Activated CD8-positive, alpha-beta memory T cell treated with anti-CD3 and anti-CD28 coated beads for 24 hours (primary cell): ENCODE results near the gene CHN2.

Source experiments
- DNase-seq: peaks from one replicate; pipeline ENCODE4 v3.0.0-alpha.2; 2020

Gene CHN2

DNA sequence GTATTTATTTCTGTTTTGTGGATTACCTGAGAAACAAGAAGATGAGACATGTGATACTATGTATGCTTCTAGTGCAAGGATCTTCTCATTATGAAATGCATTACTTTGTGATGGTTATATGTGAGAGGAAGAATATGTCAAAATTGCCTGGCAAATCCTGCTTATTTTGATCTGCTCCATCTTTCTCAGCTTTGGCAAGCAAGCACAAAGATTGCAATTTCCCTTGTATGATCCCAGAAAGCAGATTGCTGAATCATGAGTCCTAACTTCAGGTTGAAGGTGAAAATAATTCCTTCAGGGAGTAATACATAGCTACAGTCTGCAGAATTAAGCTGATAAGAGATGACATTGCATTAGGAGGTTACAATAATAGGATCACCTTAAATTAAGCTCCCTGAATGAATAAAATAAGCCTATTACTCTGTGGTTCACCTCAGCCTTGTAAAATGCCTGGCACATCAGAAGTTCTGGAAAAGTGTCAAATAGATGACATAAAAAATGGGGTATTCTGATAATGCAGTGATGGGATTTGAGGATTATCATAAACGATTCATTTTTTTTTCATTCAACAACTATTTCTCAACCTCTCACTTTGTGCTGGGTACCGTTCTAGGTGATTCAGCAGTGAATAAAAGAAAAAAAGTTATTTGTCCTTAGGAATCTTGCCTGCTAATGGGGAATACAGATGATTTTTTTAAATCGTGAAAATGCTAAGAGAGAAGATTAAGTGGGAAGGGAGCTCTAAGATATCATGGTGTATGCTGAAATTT lies 120.7 kb downstream of the CHN2 start:
- no peak for DNase-seq

DNA sequence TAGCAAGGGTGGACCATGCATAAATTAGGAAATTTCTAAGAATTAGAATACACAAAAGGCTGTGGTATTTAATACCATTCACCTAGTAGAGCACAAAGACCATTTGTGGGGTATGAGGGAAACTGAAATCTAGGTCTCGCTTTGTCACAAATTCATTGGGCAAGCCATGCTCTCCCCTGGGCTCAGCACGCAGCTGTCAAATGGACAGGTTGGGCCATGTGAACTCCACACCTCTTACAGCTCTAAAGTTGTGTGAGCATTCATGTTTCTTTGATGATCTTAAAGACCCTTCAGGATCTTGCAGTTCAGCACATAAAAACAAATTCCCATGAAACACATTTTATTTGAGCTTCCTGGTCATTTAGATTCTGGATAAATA lies 121.3 kb downstream of the CHN2 start:
- no peak for DNase-seq

DNA sequence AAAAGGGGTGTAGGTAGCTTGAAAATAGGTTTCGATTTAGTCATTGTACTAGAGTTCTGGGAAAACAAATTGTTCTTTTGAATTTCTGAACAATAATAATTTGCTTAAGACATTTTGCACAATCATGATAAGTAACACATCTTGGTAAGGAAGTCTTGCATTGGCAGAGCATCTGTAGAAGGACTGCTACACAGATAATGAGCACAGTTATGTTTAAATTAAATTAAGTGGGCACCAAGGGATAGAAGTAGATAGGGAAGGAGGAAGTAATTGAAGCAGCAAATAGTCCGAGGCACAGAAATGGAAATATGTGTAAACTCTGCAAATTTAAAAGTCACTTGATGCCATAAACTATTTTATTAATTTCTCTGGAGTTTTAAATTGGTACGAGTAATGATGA lies 122.4 kb downstream of the CHN2 start:
- no peak for DNase-seq

DNA sequence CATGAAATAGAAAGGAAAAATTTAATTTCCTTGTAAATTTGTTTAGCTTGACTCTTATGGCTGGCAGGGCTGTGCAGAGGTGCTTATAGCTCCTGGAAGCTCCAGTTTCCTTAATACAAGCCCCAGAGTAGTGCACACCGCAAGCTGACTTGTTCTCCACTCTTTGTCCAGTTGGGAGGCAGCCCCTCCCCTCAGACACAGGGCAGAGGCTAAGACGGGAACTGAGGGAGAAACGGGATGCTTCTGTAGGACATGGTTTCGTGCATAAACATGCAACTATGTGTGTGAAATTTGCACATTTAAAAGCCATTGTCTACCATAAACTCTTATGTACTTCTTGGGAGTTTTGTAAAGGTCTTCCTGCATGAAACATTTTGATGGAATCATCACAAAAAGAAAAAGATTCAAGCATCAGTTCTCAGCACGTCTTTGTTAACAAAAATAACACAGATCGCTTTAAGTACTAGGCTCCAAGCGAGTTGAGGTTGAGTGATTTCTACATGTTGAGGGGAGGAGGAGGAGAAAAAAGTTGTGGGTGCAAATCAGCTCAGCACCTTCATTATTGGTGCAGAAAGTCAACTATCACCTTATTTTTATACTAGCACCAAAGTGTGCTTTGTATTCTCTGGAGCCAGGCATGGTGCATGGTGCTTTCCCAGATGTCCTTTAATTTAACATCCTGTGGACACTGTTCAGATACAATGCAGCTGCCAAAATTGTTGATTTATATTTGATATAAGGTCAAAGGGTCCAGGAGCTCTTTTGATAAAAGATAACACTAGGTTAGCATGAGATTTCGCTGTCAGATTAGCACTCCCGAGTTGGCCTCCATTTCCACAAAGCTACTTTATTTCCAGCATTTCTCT lies 124.5 kb downstream of the CHN2 start:
- no peak for DNase-seq

DNA sequence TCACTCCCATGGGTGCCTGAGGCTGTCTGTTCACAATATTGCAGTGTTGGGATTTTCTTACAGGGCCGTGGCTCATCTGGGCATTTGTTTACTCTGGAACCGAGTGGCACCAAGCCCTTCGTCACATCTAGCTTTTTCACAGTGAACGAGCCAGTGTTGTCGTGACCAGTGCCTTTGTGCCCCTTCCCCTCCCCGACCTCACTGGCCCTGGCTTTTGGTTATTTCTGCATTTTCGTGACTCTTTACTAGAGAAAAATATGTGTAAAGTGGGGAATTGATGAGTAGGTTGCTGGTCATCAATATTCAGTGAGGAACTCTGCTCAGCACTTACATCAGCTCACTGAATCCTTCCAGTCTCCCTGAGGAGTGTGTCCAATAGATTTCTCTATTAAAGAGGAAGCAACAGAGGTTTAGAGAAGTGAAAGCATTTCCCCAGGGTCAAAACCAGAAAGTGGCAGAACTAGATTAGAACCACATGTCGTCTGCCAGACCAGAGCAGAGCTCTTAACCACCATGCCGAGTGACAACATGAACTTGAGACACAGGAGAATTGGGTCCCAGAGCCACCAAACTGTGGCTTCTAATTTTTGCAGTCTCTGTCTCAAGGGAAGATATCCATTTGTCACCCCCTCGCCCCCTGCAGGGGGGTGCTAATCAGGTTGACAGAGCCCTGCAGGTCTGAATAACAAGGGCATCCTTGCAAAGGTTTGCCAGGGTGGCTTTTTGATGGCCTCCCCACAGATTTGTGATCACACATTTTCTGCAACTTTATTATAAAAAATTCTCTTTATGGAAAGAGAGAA lies 125.3 kb downstream of the CHN2 start:
- DNase-seq: no peak

DNA sequence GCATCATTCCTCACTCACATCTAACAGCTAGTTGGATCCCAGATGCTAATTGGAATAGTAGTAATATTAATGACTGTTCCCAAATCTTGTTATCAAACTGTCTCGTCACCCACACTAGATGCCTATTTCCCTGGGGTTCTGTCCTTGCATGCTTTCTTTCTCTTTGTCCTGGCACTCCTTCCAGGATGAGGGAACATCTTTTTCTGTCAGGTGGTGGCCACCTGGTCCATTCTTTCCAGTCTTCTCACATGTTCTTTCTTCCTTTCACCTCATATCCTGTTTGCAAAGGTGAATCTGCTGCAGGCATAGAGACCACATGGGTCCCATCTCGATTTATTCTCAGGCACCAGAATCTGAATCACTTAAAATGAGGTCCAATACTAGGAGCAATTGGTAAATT lies 126.0 kb downstream of the CHN2 start:
- DNase-seq: no peak

DNA sequence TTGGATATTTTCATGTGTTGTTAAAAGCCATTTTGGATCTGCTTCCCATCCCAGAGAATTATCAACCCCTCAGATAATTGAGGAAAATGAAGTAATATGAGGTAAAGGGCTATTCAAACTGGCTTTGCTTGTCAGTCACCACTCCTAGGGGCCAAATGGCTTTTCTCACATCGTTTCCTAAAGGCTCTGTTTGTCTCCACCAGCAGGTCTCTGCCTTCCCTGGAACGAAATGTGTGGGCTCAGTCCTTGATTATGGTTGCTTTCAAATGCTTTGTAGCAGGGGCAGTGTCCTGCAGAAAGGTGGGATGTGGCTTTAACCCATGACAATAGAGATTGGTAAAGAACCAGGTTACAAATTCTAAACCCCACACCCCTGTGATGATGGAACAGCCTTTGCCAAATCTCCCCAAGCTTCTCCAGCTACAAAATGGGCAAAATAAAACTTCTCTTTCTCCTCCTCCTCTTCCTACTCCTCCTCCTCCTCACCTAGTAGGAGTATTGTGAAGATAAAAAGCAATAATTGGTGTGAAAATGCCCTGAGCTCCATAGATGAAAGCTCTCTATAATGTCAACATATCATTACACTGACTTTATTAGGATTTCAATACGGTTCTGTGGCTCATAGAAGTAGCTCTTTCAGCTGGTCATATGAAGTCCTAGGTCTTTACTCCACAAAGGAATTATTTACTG lies 127.6 kb downstream of the CHN2 start:
- DNase-seq: no peak

DNA sequence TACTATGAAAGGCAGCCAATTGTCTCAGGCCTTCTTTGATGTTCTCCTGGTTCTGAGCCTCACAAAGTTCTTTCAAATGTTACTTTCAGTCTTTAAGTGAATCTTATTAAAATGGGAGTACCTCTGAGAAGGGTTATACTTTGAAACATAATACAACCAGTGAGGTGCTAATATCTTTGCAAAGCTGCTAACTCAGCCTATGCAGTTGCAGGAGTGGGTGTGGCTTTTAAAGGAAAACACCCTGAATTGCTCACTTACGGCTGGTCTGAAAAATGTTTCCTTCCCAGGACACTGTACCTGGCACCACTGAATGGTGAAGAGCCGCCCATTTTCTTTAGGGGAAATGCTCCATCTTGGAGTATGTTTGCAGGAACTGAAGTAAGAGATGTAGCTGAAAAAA lies 130.9 kb downstream of the CHN2 start:
- no peak for DNase-seq

DNA sequence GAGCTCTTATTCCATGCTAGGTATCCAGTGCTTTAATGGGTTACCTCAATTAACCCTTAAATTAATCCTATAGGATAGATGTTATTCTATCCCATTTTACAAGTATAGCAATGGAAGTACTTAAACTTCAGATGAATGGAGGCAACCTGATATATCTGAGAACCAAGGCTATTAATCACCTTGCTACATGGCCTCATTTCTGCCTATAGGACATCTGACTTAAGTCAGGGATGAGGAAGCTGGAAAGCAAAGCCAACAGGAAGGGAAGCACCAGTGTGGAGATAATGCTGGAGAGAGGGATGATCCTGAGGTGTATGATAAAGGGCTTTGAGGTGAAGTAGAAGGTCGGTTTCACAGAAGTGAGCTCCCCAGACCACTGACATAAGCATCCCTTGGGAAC lies 132.3 kb downstream of the CHN2 start:
- DNase-seq: no peak

DNA sequence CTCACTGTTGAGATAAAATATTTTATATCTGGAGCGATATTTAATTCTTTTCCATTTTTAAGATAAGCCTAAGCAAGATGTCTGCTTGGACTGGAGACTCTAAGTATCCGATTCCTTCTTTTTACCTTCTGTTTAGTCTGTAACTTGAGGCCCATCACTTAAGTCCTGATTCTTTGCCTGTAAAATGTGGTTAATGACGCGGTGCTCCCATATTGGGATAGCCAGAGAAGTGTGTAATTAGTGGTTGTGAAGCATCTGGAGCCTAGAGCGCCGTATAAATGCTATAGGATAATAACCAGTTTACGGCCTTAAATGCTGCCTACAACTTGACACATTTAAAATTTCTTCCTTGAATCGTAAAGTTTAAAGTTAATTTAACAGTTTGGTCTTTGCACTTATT lies 132.9 kb downstream of the CHN2 start:
- no peak for DNase-seq

DNA sequence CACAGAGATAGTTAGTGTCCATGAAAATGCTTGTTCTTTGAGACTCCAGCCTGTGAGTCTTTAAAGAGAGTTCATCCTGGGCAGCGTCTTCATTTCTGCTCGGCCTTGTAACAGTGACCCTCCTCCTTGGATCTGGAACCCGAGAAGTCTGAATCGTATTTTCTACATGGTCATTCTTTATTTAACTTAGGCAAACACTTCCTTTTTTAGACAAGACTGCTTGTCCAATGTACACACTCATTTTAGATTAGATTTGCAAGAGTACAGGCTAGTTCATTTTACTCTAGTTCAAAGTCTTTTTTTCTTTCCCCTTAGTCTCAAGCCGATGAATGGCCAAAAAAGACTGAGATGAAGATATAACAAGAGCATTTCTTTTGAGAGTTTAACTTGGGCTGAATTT lies 133.5 kb downstream of the CHN2 start:
- no peak for DNase-seq

DNA sequence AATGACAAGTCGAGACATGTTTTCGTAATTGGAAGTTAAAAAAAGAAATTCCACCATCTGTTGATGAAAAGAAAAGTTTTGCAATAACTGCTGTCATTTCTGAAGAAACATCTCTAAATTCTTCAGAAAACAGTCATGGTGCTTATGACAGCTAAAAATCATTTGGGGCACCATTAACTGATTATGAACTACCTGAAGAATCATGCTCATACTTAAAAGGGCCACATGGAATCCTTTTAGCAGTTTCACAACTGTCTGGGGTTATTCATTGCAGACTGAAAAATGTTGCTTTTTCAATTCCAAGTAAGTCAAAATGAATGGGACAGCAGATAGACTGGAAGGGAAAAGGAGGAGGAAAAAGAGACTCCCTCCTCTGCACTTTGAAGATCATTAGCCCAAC lies 134.2 kb downstream of the CHN2 start:
- no peak for DNase-seq

DNA sequence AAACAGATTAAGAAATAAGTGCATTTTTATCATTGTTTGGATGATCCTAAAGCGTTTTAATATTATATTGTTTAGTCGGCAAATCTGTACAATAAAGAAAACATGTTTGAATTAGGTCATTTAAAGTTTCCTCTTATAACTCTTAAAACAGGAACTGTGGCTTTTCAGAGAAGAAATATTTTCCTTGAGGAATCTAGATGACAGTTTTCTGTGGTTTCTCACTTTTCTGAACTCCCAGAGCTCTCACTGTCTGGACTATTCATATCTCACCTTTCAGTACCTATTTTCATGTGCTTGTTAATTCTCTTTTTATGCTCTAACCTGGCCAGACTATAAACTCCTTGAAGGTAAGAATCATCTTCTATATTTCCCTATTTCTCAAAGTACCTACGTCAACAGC lies 135.1 kb downstream of the CHN2 start:
- no peak for DNase-seq

DNA sequence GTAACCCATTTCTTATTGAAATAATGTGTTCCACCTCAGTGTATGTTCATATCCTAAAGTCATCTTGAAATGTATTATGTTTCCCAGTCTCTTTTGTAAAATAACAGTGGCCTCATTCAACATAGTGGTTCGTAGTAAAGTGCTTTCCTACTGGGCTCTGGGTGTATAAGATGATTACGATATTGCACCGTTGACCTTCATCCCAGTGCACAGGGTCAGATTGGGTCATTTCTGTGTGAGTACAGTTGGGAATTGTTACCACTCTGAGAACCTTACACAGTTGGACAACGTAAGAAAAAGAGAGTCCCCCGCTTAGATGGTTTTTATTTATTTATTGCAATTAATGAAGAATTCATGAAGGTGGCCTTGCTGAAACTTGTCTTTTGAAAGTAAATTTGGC lies 135.6 kb downstream of the CHN2 start:
- no peak for DNase-seq

DNA sequence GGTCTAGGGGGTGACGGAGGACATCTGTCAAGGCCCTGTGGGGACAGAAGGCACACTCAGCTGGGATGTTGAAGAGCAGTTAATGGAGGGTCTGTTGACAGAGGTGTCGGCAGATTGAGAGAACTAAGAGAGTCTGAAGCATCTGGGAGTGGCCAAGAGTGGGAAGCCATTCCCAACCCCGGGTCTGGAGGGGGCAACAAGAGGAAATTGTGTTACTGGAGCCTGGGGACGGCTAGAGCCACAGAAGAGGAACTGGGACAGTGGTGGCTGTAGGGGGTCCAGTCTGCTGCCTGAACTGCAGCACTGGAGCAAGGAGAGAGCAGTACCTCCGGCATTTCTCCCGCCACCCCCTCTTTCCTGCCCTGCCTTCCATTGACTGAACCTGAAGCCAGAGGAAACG lies 136.6 kb downstream of the CHN2 start:
- DNase-seq: no peak

DNA sequence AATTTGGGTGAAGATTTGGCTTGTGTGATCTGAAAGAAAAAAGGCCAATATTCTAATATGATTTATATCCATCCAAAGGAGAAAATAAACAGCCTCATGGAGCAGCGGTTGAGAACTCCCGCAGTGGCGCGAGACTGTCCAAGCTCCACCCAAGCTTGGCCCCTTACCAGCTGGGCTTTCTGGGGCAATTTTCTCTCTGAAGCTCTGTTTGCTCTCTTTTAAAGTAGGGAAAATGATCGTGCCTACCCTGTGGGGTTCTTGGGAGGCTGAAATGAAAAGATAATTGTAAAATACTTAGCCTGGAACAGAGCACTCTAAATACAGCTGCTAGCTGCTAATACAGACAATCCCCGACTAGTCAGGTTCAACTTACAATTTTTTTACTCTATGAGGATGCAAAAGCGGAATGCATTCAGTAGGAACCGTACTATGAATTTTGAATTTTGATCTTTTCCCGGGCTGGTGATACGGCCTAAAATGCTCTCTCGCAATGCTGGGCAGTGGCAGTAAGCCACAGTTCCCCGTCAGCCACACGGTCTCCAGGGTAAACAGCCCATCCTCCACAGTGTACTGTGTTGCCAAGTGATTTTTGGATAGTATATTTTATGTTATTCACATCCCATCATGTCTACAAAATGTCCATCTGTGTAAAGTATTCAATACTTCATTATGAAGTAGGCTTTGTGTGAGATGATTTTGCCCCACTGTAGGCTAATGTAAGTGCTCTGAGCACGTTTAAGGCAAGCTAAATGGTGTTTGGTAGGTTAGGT lies 137.7 kb downstream of the CHN2 start:
- no peak for DNase-seq

DNA sequence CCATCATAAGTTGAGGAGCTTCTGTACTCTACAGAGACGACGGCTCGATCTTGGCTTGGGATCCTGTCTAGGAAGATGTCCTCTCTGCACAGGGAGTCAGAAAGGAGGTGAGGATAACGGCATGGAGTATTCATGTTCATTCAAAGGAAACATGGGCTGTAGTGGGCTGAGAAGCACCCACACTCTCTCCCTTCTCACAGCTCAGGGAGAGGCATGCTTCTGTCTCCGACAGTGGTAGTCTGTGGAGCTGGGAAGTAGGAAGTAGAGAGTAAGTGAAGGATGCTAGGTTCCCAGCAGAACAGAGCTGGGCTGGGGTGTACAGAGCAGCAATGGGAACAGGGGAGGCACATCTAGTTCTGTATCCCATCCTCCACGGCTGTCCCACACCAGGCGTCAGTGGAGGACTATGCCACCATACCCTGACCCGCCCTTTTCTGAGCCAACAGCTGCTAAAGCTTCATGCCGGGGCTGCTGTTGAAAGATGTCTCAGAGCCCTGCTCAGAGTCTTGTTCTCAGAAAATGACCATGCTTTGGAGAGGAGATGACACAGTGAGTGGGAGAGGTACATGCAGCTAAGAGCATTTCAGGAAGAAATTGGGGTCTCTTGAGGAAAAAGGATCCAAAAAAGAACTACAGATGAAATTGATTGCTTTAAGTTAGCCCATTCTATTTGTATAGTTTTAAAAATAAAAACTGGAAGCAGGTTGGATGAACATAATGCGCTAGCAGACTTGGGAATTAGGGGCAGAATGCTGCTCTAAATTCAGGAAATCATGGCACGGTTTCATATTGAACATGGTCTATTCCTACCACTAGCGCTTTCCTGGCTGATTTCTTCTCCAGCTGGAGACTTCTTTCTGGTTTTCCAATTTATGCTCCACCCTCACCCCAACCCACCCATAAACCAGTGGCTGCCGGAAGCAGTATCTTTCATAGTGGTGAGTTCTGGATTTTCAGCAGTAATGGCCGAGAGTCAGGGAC lies 138.6 kb downstream of the CHN2 start:
- no peak for DNase-seq

DNA sequence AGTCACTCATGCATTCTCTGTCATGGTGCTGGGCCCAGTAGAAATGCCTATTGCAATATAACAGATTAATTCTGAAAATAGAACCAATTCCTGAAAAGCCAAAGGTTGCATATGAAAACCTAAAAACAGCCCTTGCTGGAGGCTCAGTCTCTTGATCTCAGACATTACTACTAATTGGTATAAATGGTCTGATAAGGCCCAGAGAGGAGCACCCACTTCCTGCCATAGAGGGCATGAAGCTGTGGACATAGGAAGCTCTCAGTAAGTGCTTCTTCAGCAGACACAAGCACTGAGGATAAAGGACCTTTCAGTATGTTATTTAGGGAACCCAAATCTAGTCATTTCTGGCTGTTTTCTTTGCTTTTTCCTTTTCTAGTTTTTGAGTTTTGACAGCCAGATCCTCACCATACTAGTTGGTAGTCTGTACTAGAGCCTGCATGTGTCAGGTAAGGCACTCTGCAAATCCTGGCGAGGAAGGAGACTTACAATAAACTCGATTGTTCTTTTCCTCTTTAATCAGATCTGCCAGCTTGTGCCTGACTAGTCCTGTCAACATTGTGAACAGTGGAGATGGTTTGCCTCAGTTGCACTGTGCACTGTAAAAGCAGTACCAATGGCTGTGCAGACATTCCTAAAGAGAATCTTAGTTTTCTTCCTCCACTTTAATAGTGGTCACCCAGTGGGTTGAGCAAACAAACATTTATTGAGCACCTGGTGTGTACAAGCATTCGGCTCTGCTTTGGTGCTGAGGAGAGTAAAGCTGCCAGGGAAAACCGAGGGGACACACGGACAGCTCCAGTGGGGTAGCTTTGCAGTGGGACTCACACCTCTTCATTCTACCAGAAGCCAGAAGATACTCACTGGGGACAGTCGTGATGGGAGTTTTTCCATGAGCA lies 140.9 kb downstream of the CHN2 start:
- DNase-seq: no peak

DNA sequence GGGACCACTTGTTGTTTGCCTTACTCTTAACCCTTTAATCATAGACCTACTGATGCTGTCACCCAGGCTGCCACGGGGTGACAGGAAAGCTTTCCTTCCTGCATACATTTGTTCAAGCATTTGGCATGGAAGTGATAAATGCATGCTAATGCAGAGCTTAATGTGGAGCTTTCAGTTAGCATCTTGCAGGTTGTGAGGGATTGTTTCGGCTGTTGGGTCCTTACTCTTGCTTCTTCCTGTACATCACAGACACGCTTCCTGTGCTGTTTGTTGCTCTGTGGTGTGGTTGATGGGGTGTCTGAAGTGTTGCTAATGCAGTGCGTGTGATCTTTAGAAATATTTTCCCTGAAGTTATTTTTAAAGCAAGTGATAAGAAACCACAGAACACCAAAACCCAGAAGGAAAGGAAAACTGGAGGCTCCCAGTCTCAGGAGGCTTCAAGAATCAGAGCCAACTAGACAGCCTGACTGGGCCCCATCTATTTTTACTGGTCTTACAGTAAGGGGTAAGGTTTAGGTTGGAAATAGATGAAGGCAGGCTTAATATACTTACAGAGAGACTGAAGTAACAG lies 143.1 kb downstream of the CHN2 start:
- DNase-seq: no peak

DNA sequence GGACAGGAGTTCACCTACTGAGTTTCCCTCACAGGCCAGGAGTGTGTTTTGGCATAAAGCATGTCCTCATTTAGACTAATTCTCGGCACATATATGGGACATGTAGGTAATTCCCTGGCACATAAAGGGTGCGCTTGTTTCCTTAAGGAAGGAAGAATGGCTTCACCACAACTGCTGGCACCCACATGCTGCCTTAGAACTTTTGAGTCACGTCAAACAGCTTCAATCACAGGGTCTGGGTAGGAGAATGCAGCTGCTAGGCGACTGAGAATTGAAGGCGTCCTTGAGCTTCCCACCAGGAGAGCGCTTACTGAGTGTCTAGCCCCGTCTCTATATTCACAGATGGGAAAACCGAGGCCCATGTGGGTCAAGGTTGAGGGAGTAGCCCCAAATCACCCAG lies 146.1 kb downstream of the CHN2 start:
- no peak for DNase-seq
